HG03139 (cell line): ENCODE measurements around the gene OPHN1.

Experiments
- ATAC-seq: cut with Tn5 transposase; IDR thresholded peaks from one replicate; pipeline ENCODE4 v1.9.1; 2021; ENCODE audit not compliant: unreplicated experiment

OPHN1 gene

GRCh38 chrX:68254738-68255645 is 178.3 kb downstream of the OPHN1 start:
- ATAC-seq = no peak

- no peak for ATAC-seq
Measured at GRCh38 chrX:68252664-68253063, 180.6 kb downstream of the OPHN1 start.

GRCh38 chrX:68249903-68250302 is 183.4 kb downstream of the OPHN1 start:
- no peak for ATAC-seq

GRCh38 chrX:68249401-68249831 is 183.9 kb downstream of the OPHN1 start:
- ATAC-seq = no peak

GRCh38 chrX:68238568-68238967 is 194.7 kb downstream of the OPHN1 start:
- no peak for ATAC-seq

GRCh38 chrX:68234171-68234910 is 199.0 kb downstream of the OPHN1 start:
- ATAC-seq = no peak

- no peak for ATAC-seq
Measured at GRCh38 chrX:68232206-68232605, 201.1 kb downstream of the OPHN1 start.

GRCh38 chrX:68209008-68209407 is 224.3 kb downstream of the OPHN1 start:
- ATAC-seq = no peak

- no peak for ATAC-seq
Measured at GRCh38 chrX:68204521-68205038, 228.7 kb downstream of the OPHN1 start.

GRCh38 chrX:68203646-68204045 is 229.6 kb downstream of the OPHN1 start:
- peak; percentile 94 for ATAC-seq

- ATAC-seq = no peak
Measured at GRCh38 chrX:68203211-68203610, 230.1 kb downstream of the OPHN1 start.

- no peak for ATAC-seq
Measured at GRCh38 chrX:68199062-68199848, 234.0 kb downstream of the OPHN1 start.

GRCh38 chrX:68196939-68197791 is 236.1 kb downstream of the OPHN1 start:
- peak; percentile 77 for ATAC-seq

- no peak for ATAC-seq
Measured at GRCh38 chrX:68195561-68195960, 237.7 kb downstream of the OPHN1 start.

GRCh38 chrX:68193786-68194185 is 239.5 kb downstream of the OPHN1 start:
- ATAC-seq = no peak

- no peak for ATAC-seq
Measured at GRCh38 chrX:68193234-68193633, 240.1 kb downstream of the OPHN1 start.

GRCh38 chrX:68190799-68191198 is 242.5 kb downstream of the OPHN1 start:
- no peak for ATAC-seq

GRCh38 chrX:68186552-68187262 is 246.6 kb downstream of the OPHN1 start:
- no peak for ATAC-seq

- ATAC-seq = no peak
Measured at GRCh38 chrX:68185161-68185560, 248.1 kb downstream of the OPHN1 start.
